Nucleus accumbens (tissue), 56 donors: Measurements from ENCODE around the gene CES4A.
"Not testable (repeated sequence)": the region's sequence is repeated elsewhere in the genome, so short reads cannot be mapped to it uniquely, and the experiment has no call there.

Source experiments
- DNase-seq, 56 donors: peaks; one replicate each; lab custom pipeline; 2025; lab: John Stamatoyannopoulos, UW

The CES4A gene

GRCh38 chr16:66979011-66979717, 9.2 kb upstream of the CES4A start:
- peak in 2 of 56 donors; percentile 15 to 22 for DNase-seq

- no peak for DNase-seq
Measured at GRCh38 chr16:66983033-66983432, 5.4 kb upstream of the CES4A start.

- no peak for DNase-seq
Measured at GRCh38 chr16:66984892-66985311, 3.5 kb upstream of the CES4A start.

- no peak for DNase-seq
Measured at GRCh38 chr16:66986559-66986958, 1.8 kb upstream of the CES4A start.

- no peak for DNase-seq
Measured at GRCh38 chr16:66991545-66992077, 3.2 kb downstream of the CES4A start.

GRCh38 chr16:66993558-66993957, 5.2 kb downstream of the CES4A start:
- not testable (repeated sequence) for DNase-seq

- peak in 54 of 56 donors; percentile 22 to 90 (median 76) for DNase-seq
Measured at GRCh38 chr16:66996324-66996982, 8.1 kb downstream of the CES4A start.

- peak in 1 of 56 donors; percentile 16 for DNase-seq
Measured at GRCh38 chr16:66996983-66997358, 8.6 kb downstream of the CES4A start.

- DNase-seq, result peak in 53 of 56 donors; percentile 28 to 86 (median 73)
Measured at GRCh38 chr16:67000384-67001351, 12.3 kb downstream of the CES4A start.

- no peak for DNase-seq
Measured at GRCh38 chr16:67001726-67002125, 13.3 kb downstream of the CES4A start.

- DNase-seq, result no peak
Measured at GRCh38 chr16:67006930-67007658, 18.7 kb downstream of the CES4A start.

- DNase-seq, result no peak
Measured at GRCh38 chr16:67009158-67009557, 20.8 kb downstream of the CES4A start.

GRCh38 chr16:67011274-67011673, 22.9 kb downstream of the CES4A start:
- DNase-seq, result no peak

- peak in 38 of 56 donors; percentile 14 to 66 (median 33) for DNase-seq
Measured at GRCh38 chr16:67013233-67013822, 24.9 kb downstream of the CES4A start.

- DNase-seq, result peak in 47 of 56 donors; percentile 20 to 87 (median 55)
Measured at GRCh38 chr16:67013823-67014633, 25.6 kb downstream of the CES4A start.

GRCh38 chr16:67014634-67015312, 26.4 kb downstream of the CES4A start:
- no peak for DNase-seq

GRCh38 chr16:67015313-67015731, 26.9 kb downstream of the CES4A start:
- DNase-seq, result no peak

GRCh38 chr16:67016143-67016542, 27.8 kb downstream of the CES4A start:
- DNase-seq, result no peak
